Pancreas (tissue), 10 donors: ENCODE measurements around the gene KIFC1. TPM values are rescaled to one million over a fixed set of nuclear protein-coding genes. Genes with fewer than 3 reads are reported as not detected.

Source experiments
- ATAC-seq, 4 donors: fragments of 200-7000 bp; cut with Tn5 transposase; one replicate each; pipeline versions ENCODE4 v1.8.0 to v1.9.1; 2020; ENCODE audit warnings: mild to moderate bottlenecking in 4 of 4, moderate library complexity in 4 of 4
- DNase-seq, 6 donors: peaks; one replicate each; pipeline ENCODE4 v3.0.0-alpha.2; 2020
- FAIRE-seq: peaks from 2 replicates; lab custom pipeline; 2012; peaks lifted over from hg19 to GRCh38; lab: Jason Lieb, UNC
- H3K27ac ChIP-seq, 4 donors: fragments of 200-600 bp; sonication (generic); 1 replicate in 3 of 4; 2 replicates in 1 of 4; pipeline versions ENCODE4 v1.5.0 to v1.8.0; 2020
- H3K27me3 ChIP-seq, 4 donors: fragments of 200-600 bp; one replicate each; pipeline ENCODE4 v1.8.0; 2021
- H3K36me3 ChIP-seq, 3 donors: fragments of 200-600 bp; sonication (generic) in 1 of 3; one replicate each; pipeline versions ENCODE4 v1.5.0 to v1.8.0; 2020 to 2021
- H3K4me1 ChIP-seq, 3 donors: fragments of 200-600 bp; one replicate each; pipeline ENCODE4 v1.8.0; 2021
- H3K4me3 ChIP-seq, 4 donors: fragments of 200-600 bp; sonication (generic) in 2 of 4; one replicate each; pipeline versions ENCODE4 v1.5.0 to v1.8.0; 2020 to 2021
- H3K9me3 ChIP-seq, 4 donors: fragments of 200-600 bp; one replicate each; pipeline ENCODE4 v1.8.0; 2021
- WGBS, 2 donors: extraction: QIAGEN DNeasy Blood & Tissue Kit; methylation state at CpG; one replicate each; pipeline ENCODE4 v1.1.7; 2013; 5-methylcytosine and 5-hydroxymethylcytosine counted together
- intact Hi-C, 3 donors: fragments of 100-400 bp; cut with DNase I; formaldehyde crosslinking; loops; one replicate each; pipeline versions ENCODE4 v1.11.1 to v1.14.2; 2022
- polyA plus RNA-seq, 2 donors: library from polyadenylated mRNA; stranded (reverse); fragments of 200-250 nt; gene quantifications; one replicate each; pipeline ENCODE4 v1.2.3, GENCODE V29; 2013
- total RNA-seq, 6 donors: library from RNA; stranded (reverse); fragmentation: NEBNext Ultra II Directional in 4 of 6; extraction: Animal tissue kit (Norgen Biotek cat#: 25700) in 4 of 6; gene quantifications; one replicate each; pipeline versions ENCODE4 v1.2.1 to v1.2.4, GENCODE V29; 2021 to 2023
- TF ChIP-seq, protein P1 (sequence below), 4 donors: fragments of 200-600 bp; sonication (generic) in 3 of 4; IDR thresholded peaks; one replicate each; pipeline versions ENCODE4 v1.5.0 to v1.8.0; 2021; ENCODE audit warnings: antibody characterized with exemption in 4 of 4
- donor health status: healthy with polysubstance abuse.
- donor health status: DM: no; HTN: no; CAD: no; lungs with moderate emphysema.
- donor health status: DM: no; HTN: no; CAD: no.
- donor health status: control.
- donor health status: control.
- donor health status: Bipolar disorder and iron deficiency.
- donor health status: DM: yes; HTN: yes; CAD: no.
- donor health status: DM: no; HTN: no; CAD: no.
- donor health status: DM: no; HTN: no; CAD: no.
- donor health status: DM: yes; HTN: yes; CAD: no.

KIFC1 gene
- total and polyA plus RNA-seq, 8 donors: 0.14 to 1.5 (median 0.35) TPM

DNA sequence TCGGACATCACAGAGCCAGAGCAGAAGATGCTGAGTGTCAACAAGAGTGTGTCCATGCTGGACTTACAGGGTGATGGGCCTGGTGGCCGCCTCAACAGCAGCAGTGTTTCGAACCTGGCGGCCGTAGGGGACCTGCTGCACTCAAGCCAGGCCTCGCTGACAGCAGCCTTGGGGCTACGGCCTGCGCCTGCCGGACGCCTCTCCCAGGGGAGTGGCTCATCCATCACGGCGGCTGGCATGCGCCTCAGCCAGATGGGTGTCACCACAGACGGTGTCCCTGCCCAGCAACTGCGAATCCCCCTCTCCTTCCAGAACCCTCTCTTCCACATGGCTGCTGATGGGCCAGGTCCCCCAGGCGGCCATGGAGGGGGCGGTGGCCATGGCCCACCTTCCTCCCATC lies 51.4 kb downstream of the KIFC1 start:
- DNase-seq (no peak), ATAC-seq (no peak), FAIRE-seq (no peak)
- Histone ChIP-seq H3K4me3 (no peak overlapping the region), H3K4me1 (no peaks in the 10 kb centered on the region), H3K36me3 (peaks cover 0 to 2% (median 0%) of the 10 kb centered on the region in 3 donors), H3K27me3 (no peaks in the 10 kb centered on the region), H3K27ac (no peak overlapping the region), H3K9me3 (no peaks in the 10 kb centered on the region)
- TF ChIP-seq, protein P1, sequence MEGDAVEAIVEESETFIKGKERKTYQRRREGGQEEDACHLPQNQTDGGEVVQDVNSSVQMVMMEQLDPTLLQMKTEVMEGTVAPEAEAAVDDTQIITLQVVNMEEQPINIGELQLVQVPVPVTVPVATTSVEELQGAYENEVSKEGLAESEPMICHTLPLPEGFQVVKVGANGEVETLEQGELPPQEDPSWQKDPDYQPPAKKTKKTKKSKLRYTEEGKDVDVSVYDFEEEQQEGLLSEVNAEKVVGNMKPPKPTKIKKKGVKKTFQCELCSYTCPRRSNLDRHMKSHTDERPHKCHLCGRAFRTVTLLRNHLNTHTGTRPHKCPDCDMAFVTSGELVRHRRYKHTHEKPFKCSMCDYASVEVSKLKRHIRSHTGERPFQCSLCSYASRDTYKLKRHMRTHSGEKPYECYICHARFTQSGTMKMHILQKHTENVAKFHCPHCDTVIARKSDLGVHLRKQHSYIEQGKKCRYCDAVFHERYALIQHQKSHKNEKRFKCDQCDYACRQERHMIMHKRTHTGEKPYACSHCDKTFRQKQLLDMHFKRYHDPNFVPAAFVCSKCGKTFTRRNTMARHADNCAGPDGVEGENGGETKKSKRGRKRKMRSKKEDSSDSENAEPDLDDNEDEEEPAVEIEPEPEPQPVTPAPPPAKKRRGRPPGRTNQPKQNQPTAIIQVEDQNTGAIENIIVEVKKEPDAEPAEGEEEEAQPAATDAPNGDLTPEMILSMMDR (IDR thresholded peaks at IDR 0.05): no peak
- 92 to 95% methylated on average over 16 to 17 of the region's 17 CpGs for WGBS, 2 donors
- intact Hi-C loops: no loop called here

DNA sequence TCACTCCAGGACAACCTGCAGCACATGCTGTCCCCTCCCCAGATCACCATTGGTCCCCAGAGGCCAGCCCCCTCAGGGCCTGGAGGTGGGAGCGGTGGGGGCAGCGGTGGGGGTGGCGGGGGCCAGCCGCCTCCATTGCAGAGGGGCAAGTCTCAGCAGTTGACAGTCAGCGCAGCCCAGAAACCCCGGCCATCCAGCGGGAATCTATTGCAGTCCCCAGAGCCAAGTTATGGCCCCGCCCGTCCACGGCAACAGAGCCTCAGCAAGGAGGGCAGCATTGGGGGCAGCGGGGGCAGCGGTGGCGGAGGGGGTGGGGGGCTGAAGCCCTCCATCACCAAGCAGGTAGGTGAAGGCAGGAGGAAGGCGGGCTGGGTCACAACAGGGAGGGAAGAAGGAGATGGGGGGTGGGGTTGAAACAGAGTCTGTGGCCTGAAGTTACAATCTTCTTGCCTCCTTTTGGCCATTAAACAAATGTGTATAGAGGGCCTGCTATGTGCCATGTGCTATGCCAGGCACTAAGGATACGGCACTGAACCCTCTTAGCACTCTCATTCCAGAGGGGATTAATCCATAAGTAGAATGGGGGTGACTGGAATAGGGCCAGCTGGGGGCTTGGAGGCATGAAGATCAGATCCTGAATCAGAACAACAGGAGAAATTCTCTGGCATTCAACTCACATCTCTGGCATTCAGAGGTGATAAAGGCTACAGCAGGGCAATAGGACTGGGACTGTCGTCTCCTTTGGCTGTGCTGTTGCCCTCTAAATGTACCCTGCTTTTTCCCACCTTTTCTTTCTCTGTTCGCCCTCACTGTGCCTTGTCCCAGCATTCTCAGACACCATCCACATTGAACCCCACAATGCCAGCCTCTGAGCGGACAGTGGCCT lies 52.2 kb downstream of the KIFC1 start:
- ATAC-seq: no peak
- WGBS, 2 donors: 92 to 95% methylated on average over 18 of the region's 18 CpGs

DNA sequence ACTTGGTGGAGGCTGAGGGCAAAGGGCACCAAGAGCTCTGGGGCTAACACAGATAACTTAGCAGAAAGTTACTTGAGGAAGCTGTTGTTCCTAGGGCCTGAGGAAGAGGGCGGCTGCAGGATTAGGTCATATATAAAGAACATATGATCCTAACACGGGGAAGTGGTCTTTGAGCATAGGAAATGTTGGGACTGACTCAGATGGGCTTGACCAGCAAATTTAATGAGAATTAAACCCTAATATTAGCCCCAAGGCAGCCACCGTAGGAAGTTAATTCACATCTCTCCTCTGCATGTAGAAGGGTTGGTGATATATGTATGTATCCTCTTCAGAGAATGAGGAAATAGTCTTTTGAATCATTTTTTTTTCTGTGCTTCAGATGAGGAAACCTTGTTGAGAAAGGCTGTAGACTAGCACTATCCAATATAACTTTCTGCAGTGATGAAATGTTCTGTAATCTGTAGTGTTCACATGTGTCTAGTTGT lies 53.5 kb downstream of the KIFC1 start:
- H3K36me3 ChIP-seq: no peaks in the 10 kb centered on the region
- FAIRE-seq (no peak), DNase-seq (no peak), ATAC-seq (peak in 1 of 4 donors; percentile 27)
- H3K4me3 ChIP-seq: no peak overlapping the region
- TF ChIP-seq, protein P1 (IDR thresholded peaks at IDR 0.05): no peak
- H3K9me3 ChIP-seq: no peaks in the 10 kb centered on the region
- 68 to 87% methylated on average over 3 of the region's 3 CpGs for WGBS, 2 donors
- no peak overlapping the region for H3K27ac ChIP-seq
- intact Hi-C loops: no loop called here
- no peaks in the 10 kb centered on the region for H3K4me1 ChIP-seq
- no peaks in the 10 kb centered on the region for H3K27me3 ChIP-seq

More for the DNA sequence above, 52.2 kb downstream of the KIFC1 start:
- Histone ChIP-seq H3K27me3 (no peaks in the 10 kb centered on the region), H3K27ac (no peak overlapping the region), H3K36me3 (no peaks in the 10 kb centered on the region), H3K4me3 (no peak overlapping the region), H3K4me1 (no peaks in the 10 kb centered on the region), H3K9me3 (no peaks in the 10 kb centered on the region)
- FAIRE-seq (no peak), DNase-seq (no peak)
- TF ChIP-seq, protein P1 (IDR thresholded peaks at IDR 0.05): no peak
- intact Hi-C loops: no loop called here

DNA sequence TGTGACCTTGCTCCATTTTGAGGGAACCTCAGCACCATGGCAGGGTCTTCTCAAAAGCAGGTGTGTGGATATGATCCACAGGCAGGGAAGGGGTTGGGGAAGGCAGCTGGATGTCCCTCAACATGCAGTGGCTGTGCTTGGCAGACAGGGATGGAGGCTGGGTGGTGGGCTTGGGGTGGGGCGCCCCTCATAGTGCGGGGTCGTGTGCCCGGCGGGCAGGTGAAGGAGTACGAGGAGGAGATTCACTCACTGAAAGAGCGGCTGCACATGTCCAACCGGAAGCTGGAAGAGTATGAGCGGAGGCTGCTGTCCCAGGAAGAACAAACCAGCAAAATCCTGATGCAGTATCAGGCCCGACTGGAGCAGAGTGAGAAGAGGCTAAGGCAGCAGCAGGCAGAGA lies 54.7 kb downstream of the KIFC1 start:
- Histone ChIP-seq H3K4me3 (no peak overlapping the region), H3K4me1 (no peaks in the 10 kb centered on the region), H3K9me3 (no peaks in the 10 kb centered on the region), H3K27me3 (no peaks in the 10 kb centered on the region), H3K36me3 (no peaks in the 10 kb centered on the region), H3K27ac (no peak overlapping the region)
- TF ChIP-seq, protein P1 (IDR thresholded peaks at IDR 0.05): no peak
- intact Hi-C loops: no loop called here
- ATAC-seq (no peak), FAIRE-seq (no peak), DNase-seq (no peak)
- 84 to 88% methylated on average over 10 of the region's 10 CpGs for WGBS, 2 donors

DNA sequence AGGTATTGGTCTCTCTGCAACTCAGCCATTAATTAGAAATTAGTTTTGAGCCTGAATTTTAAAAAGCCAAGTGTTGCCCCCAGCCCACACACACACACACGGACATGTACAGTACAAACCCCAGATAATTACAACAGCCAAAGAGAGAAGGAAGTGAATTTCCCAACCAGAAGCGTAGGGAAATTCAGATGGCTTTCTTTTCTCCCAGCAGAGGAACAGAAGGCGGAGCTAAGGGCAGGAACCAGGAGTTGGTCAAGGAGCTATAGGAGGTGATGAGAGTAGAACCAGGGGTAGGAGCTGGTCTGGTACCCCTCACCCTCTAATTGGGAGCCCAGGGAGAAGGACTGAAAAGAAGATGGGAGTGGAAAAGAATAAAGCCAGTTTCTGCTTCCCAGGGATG lies 58.8 kb downstream of the KIFC1 start:
- no peaks in the 10 kb centered on the region for H3K36me3 ChIP-seq
- H3K9me3 ChIP-seq: no peaks in the 10 kb centered on the region
- no peak overlapping the region for H3K4me3 ChIP-seq
- WGBS, 2 donors: 70 to 77% methylated on average over 3 of the region's 3 CpGs
- no peaks in the 10 kb centered on the region for H3K27me3 ChIP-seq
- peaks cover 0 to 12% (median 0%) of the 10 kb centered on the region in 3 donors for H3K4me1 ChIP-seq
- TF ChIP-seq, protein P1 (IDR thresholded peaks at IDR 0.05): no peak
- ATAC-seq: no peak
- H3K27ac ChIP-seq: no peak overlapping the region
- no peak for DNase-seq
- FAIRE-seq: no peak
- intact Hi-C loops: no loop called here
